Right lobe of liver (tissue), 4 donors: ENCODE data around the gene THAP7.

Source experiments
- POLR2A ChIP-seq: fragments of 450-650 bp; IDR thresholded peaks from one replicate; pipeline ENCODE4 v1.6.1; 2017; ENCODE audit warnings: antibody characterized with exemption, mild to moderate bottlenecking
- TF ChIP-seq, protein P1 (sequence below), 4 donors: fragments of 200-600 bp in 3 of 4; fragments of 450-650 bp in 1 of 4; IDR thresholded peaks; one replicate each; pipeline versions ENCODE4 v1.5.1 to v1.8.0; 2016 to 2022; ENCODE audit warnings: antibody characterized with exemption in 4 of 4, mild to moderate bottlenecking in 2 of 4
- donor health status: DM: no; HTN: no; CAD: no.
- donor health status: DM: no; HTN: no; CAD: no.
- donor health status: DM: no; HTN: yes; CAD: no.

DNA sequence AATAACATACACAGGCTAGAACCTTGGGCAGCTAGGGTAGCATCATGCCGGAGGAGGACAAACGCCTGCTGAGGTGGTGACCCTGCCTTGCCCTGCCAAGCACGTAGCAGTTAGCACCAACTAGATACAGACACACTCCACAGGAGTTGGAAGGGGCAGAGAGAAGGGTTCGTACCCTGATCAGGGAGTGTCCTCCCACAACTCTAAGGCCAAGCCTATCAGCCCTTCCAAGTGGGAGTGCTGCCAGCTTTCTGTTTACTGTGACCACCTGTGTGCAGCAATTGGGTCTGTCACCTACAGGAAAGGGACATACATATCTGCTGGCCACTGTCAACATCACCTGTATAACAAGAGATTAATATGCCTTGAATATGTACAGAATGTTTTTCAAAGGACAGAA, 1.9 kb upstream of the THAP7 start:
- TF ChIP-seq, protein P1, sequence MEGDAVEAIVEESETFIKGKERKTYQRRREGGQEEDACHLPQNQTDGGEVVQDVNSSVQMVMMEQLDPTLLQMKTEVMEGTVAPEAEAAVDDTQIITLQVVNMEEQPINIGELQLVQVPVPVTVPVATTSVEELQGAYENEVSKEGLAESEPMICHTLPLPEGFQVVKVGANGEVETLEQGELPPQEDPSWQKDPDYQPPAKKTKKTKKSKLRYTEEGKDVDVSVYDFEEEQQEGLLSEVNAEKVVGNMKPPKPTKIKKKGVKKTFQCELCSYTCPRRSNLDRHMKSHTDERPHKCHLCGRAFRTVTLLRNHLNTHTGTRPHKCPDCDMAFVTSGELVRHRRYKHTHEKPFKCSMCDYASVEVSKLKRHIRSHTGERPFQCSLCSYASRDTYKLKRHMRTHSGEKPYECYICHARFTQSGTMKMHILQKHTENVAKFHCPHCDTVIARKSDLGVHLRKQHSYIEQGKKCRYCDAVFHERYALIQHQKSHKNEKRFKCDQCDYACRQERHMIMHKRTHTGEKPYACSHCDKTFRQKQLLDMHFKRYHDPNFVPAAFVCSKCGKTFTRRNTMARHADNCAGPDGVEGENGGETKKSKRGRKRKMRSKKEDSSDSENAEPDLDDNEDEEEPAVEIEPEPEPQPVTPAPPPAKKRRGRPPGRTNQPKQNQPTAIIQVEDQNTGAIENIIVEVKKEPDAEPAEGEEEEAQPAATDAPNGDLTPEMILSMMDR (IDR thresholded peaks at IDR 0.05), result no peak
- no peak for TF ChIP-seq POLR2A
